KBM-7 (cell line): ENCODE data around the gene ANXA4.
A peak's percentile ranks its signal among the peaks of the same experiment; 100 is the strongest.
"Not testable (repeated sequence)": the region's sequence is repeated elsewhere in the genome, so short reads cannot be mapped to it uniquely, and the experiment has no call there.

ENCODE experiments used
- DNase-seq: peaks from one replicate; pipeline ENCODE4 v3.0.0-alpha.2; 2015
- in situ Hi-C: fragments of 300-500 bp; cut with MboI; formaldehyde crosslinking; loops from 2 replicates; pipeline ENCODE4 v1.14.3; 2020; ENCODE audit warnings: low sequenced_read_pairs, low pct_unique_long_range_greater_than_20kb, mixed read lengths

ANXA4 gene

GRCh38 chr2:69770747-69771146 is 28.8 kb downstream of the ANXA4 start:
- in situ Hi-C loops: no loop called here
- DNase-seq: no peak

DNA sequence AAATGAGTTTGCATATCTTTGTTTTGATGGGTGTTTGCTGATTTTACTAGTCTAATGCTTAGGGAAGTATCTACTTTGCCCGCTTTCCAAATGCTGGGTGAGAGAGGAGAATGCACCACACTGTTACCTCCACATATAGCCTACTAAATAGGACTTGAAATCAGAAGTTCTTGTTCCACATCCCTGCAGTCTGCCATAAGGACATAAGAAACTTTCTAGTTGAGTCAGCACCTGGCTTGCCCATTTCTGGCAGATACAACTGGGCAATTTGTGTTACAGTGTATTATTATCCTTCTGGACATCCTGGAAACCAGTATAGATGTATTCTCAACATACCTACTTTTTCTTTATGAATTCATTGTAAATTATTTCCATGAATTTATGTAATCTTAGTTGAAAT is 29.5 kb downstream of the ANXA4 start:
- in situ Hi-C loops: no loop called here
- DNase-seq: no peak

- no peak for DNase-seq
- in situ Hi-C loops: no loop called here
These were observed 31.3 kb downstream of the ANXA4 start for GRCh38 chr2:69773206-69773605.

- DNase-seq, in situ Hi-C loops: not testable (repeated sequence)
These were observed 32.5 kb downstream of the ANXA4 start for GRCh38 chr2:69774258-69774983.

DNA sequence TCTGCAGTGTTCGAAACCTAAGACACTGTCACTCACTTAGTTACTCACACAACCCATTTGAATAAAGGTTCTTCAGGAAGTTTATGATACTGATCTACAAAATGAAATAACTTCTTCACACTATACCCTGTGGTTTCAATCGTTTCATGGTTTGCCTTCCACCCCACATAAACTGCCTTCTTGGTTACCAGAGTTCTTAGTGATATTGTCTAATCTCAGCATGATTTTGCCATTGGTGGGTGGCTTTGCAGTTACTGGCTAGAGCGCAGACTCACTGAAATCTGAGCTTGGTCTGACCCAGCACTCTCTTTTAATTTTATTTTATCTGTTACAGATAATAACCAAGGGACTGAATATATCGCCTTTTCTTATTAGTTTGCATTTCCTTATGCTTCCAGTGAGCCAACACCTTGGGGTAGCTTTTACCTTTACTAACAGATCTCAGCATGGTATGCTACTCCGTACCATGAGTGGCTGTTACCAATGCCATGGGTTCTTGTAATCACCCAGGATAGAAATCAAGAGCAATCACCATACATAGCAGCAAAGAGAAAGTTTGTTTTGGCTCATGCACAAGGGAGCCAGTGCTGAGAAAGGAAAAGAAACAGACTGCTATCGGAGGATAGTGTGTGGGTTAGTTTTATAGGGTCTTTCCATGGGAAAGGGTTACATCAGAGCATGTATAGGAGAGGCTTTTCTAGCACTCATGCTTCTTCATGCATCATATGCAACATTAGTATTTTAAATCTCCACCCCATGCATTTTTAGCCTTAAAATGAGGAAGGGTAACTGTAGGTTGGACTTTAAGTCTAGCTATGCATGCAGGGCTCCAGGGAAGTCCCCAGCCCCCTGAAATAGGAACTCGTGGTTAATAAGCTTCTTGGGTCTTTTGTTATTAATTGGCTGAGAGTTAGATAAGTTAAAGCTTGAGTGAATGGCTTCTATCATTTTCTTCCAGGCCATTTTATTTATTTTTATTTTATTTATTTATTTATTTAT is 33.3 kb downstream of the ANXA4 start:
- in situ Hi-C loops: no loop called here
- no peak for DNase-seq

GRCh38 chr2:69776886-69777785 is 35.2 kb downstream of the ANXA4 start:
- in situ Hi-C loops: no loop called here
- no peak for DNase-seq

DNA sequence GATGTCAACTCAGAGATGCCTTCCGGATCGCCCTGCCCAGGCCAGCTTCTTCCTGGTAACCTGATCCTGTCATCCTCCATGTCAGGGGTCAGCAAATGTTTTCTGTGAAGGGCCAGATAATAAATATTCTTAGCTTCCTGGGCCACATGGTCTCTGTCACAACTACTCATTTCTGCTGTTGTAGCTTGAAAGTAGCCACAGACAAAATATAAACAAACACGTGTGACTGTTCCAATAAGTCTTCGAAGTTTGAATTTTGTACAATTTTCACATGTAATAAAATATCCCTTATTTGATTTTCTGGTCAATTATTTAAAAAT is 35.8 kb downstream of the ANXA4 start:
- in situ Hi-C loops: no loop called here
- DNase-seq: no peak

- DNase-seq: no peak
- in situ Hi-C loops: no loop called here
These were observed 37.5 kb downstream of the ANXA4 start for GRCh38 chr2:69779258-69780001.

- in situ Hi-C loops: no loop called here
- no peak for DNase-seq
These were observed 39.0 kb downstream of the ANXA4 start for GRCh38 chr2:69780921-69781320.

- in situ Hi-C loops: no loop called here
- peak; percentile 28 for DNase-seq
These were observed 39.7 kb downstream of the ANXA4 start for GRCh38 chr2:69781321-69782248.

DNA sequence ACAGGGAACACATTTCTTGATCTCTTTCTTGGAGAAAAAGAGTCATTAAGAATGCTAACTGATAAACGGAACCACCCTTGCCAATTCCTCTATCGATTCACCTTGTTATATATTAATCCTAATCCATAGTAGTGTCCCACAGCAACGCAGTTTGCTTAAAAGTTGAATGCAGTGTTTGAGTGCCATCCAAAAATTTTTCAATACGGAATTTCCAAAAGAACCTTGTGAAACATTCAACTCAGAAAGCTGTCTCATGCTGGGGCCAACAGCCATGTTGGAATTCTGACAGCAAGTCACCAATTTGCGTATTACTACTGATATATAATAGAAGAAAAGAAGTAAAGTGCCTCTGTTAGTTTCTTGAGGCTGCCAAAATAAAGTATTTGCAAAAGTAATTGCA is 42.3 kb downstream of the ANXA4 start:
- DNase-seq: no peak
- in situ Hi-C loops: no loop called here

DNA sequence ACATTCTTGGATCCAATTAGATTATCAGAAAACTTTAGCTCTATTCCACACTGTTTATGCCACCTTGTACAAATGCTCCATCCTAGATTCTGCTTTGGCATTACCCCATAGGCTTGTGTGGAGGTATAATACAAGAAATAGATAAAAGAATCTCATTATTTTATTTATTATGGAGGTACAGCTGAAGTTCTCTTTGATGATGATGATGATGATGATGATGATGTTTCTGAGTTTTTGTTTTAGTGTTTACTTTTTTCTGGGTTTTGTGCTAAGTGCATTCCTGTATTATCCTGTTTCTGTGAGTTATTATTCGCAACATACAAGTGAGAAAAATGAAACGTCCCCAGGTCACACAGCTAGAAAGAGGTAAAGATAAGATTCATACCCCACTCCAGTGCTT is 43.4 kb downstream of the ANXA4 start:
- no peak for DNase-seq
- in situ Hi-C loops: no loop called here

- in situ Hi-C loops: no loop called here
- DNase-seq: no peak
These were observed 44.2 kb downstream of the ANXA4 start for GRCh38 chr2:69786052-69786560.

GRCh38 chr2:69789175-69789721 is 47.3 kb downstream of the ANXA4 start:
- in situ Hi-C loops: no loop called here
- DNase-seq: no peak

- DNase-seq: no peak
- in situ Hi-C loops: no loop called here
These were observed 48.1 kb downstream of the ANXA4 start for GRCh38 chr2:69789772-69790600.

- no peak for DNase-seq
- in situ Hi-C loops: no loop called here
These were observed 48.6 kb downstream of the ANXA4 start for GRCh38 chr2:69790601-69790959.

DNA sequence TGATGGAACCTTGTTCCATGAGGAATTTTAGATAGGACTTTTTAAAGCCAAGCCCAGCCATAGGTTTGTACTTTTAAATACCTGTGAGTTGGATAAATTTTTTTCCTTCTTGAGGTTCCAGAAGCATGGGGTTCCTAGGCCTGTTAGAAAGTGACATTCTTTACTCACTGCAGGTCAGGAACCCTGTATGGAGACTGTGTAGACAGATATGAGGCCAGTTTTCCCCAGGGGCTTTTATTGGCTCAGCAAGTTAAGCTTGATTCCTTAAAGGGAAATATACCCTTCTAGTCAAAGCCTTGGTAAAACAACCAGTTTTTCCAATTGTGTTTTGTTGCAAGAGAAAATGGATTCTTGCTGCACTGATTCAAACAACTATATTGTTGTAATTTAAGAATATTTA is 49.1 kb downstream of the ANXA4 start:
- no peak for DNase-seq
- in situ Hi-C loops: no loop called here
